WTC11 (cell line): ENCODE data around the gene TAF3. TPM values are rescaled to one million over a fixed set of nuclear protein-coding genes. Genes with fewer than 3 reads are reported as not detected.

ENCODE experiments used
- ATAC-seq: fragments of 200-7000 bp; cut with Tn5 transposase; 2 replicates; pipeline ENCODE4 v1.10.0; 2021; ENCODE audit warnings: mild to moderate bottlenecking, moderate library complexity
- CTCF ChIA-PET: fragments of 300-600 bp; sonication (Branson Sonifier 250); formaldehyde crosslinking; loops from one replicate; lab custom pipeline; 2021; ENCODE audit warnings: antibody characterized with exemption; lab: Charles Lee
- POLR2A ChIA-PET: fragments of 350-600 bp; sonication (Branson Sonifier 250); formaldehyde crosslinking; loops from one replicate; lab custom pipeline; 2021; ENCODE audit warnings: antibody characterized with exemption; lab: Charles Lee
- DNase-seq: peaks from one replicate; pipeline ENCODE4 v3.0.0; 2021; ENCODE audit warnings: low spot score
- H3K27ac Mint-ChIP-seq: 2 replicates; pipeline ENCODE4 v1.8.0; 2021; ENCODE audit warnings: mixed read lengths
- H3K27me3 Mint-ChIP-seq: 2 replicates; pipeline ENCODE4 v1.8.0; 2021; ENCODE audit warnings: low read depth, mild to moderate bottlenecking, moderate library complexity, mixed read lengths
- H3K36me3 Mint-ChIP-seq: 2 replicates; pipeline ENCODE4 v1.8.0; 2021; ENCODE audit warnings: mixed read lengths
- H3K4me1 Mint-ChIP-seq: 2 replicates; pipeline ENCODE4 v1.8.0; 2022; ENCODE audit warnings: mixed read lengths
- H3K4me3 Mint-ChIP-seq: 2 replicates; pipeline ENCODE4 v1.8.0; 2021; ENCODE audit warnings: mild to moderate bottlenecking, moderate library complexity, mixed read lengths
- H3K9me3 Mint-ChIP-seq: 2 replicates; pipeline ENCODE4 v1.8.0; 2021; ENCODE audit warnings: mixed read lengths
- AFF4 ChIP-seq: sonication (generic); formaldehyde crosslinking; IDR thresholded peaks from 2 replicates; pipeline ENCODE4 v1.8.1; 2023; ENCODE audit warnings: mild to moderate bottlenecking, missing genetic modification reagents, borderline replicate concordance
- ARID4B ChIP-seq: sonication (generic); formaldehyde crosslinking; IDR thresholded peaks from 2 replicates; pipeline ENCODE4 v1.8.0; 2023; ENCODE audit warnings: missing genetic modification reagents, mild to moderate bottlenecking, borderline replicate concordance
- ATF1 ChIP-seq: sonication (generic); formaldehyde crosslinking; IDR thresholded peaks from 2 replicates; pipeline ENCODE4 v1.8.1; 2023; ENCODE audit warnings: mild to moderate bottlenecking, moderate library complexity, missing genetic modification reagents
- FOXJ3 ChIP-seq: sonication (generic); formaldehyde crosslinking; IDR thresholded peaks from 2 replicates; pipeline ENCODE4 v1.9.0; 2021; ENCODE audit warnings: missing genetic modification reagents, mild to moderate bottlenecking, borderline replicate concordance
- FOXK1 ChIP-seq: sonication (generic); formaldehyde crosslinking; IDR thresholded peaks from 2 replicates; pipeline ENCODE4 v1.8.0; 2022; ENCODE audit warnings: mild to moderate bottlenecking, moderate library complexity, missing genetic modification reagents
- GABPB1 ChIP-seq: sonication (generic); formaldehyde crosslinking; IDR thresholded peaks from 2 replicates; pipeline ENCODE4 v1.8.1; 2023; ENCODE audit warnings: mild to moderate bottlenecking, missing genetic modification reagents
- GRHL2 ChIP-seq: fragments of 250-450 bp; sonication (Bioruptor Pico); IDR thresholded peaks from 2 replicates; pipeline ENCODE4 v1.8.0; 2022; ENCODE audit warnings: mild to moderate bottlenecking, moderate library complexity; ENCODE audit not compliant: insufficient replicate concordance, severe bottlenecking
- GTF2I ChIP-seq: fragments of 250-450 bp; sonication (Bioruptor Pico); conservative IDR thresholded peaks from 2 replicates; pipeline ENCODE4 v1.4.0; 2021; ENCODE audit warnings: mild to moderate bottlenecking
- IRF1 ChIP-seq: sonication (generic); formaldehyde crosslinking; IDR thresholded peaks from 2 replicates; pipeline ENCODE4 v1.8.0; 2023; ENCODE audit warnings: missing genetic modification reagents
- IRF2 ChIP-seq: sonication (generic); formaldehyde crosslinking; IDR thresholded peaks from 2 replicates; pipeline ENCODE4 v1.8.0; 2022; ENCODE audit warnings: low read depth, missing genetic modification reagents, borderline replicate concordance
- JAZF1 ChIP-seq: fragments of 250-450 bp; sonication (Bioruptor Pico); IDR thresholded peaks from 2 replicates; pipeline ENCODE4 v1.9.0; 2021; ENCODE audit warnings: moderate library complexity, mild to moderate bottlenecking, inconsistent platforms
- NFE2L1 ChIP-seq: sonication (generic); formaldehyde crosslinking; IDR thresholded peaks from 2 replicates; pipeline ENCODE4 v1.8.1; 2023; ENCODE audit warnings: missing genetic modification reagents
- NR1H2 ChIP-seq: sonication (generic); formaldehyde crosslinking; IDR thresholded peaks from 2 replicates; pipeline ENCODE4 v1.9.0; 2021; ENCODE audit warnings: mild to moderate bottlenecking, moderate library complexity, missing genetic modification reagents
- OVOL2 ChIP-seq: fragments of 250-450 bp; sonication (Bioruptor Pico); IDR thresholded peaks from 2 replicates; pipeline ENCODE4 v1.9.0; 2021; ENCODE audit warnings: mild to moderate bottlenecking, borderline replicate concordance
- RELA ChIP-seq: sonication (generic); formaldehyde crosslinking; IDR thresholded peaks from 2 replicates; pipeline ENCODE4 v1.8.1; 2022; ENCODE audit warnings: missing genetic modification reagents, mild to moderate bottlenecking, borderline replicate concordance
- SOX15 ChIP-seq: fragments of 250-450 bp; sonication (Bioruptor Pico); IDR thresholded peaks from 2 replicates; pipeline ENCODE4 v1.9.0; 2021; ENCODE audit warnings: mild to moderate bottlenecking
- TEAD1 ChIP-seq: sonication (generic); formaldehyde crosslinking; IDR thresholded peaks from 2 replicates; pipeline ENCODE4 v1.8.0; 2022; ENCODE audit warnings: mild to moderate bottlenecking, missing genetic modification reagents
- TP53 ChIP-seq: sonication (generic); formaldehyde crosslinking; IDR thresholded peaks from 2 replicates; pipeline ENCODE4 v1.8.1; 2023; ENCODE audit warnings: mild to moderate bottlenecking, missing genetic modification reagents
- USF2 ChIP-seq: sonication (generic); formaldehyde crosslinking; IDR thresholded peaks from 2 replicates; pipeline ENCODE4 v1.8.1; 2023; ENCODE audit warnings: mild to moderate bottlenecking, missing genetic modification reagents, moderate library complexity
- ZNF263 ChIP-seq: sonication (generic); formaldehyde crosslinking; IDR thresholded peaks from 2 replicates; pipeline ENCODE4 v1.8.1; 2022; ENCODE audit warnings: low read depth, mild to moderate bottlenecking, moderate library complexity, missing genetic modification reagents
- ZNF396 ChIP-seq: fragments of 250-450 bp; sonication (Bioruptor Pico); IDR thresholded peaks from 2 replicates; pipeline ENCODE4 v1.8.0; 2021; ENCODE audit warnings: mild to moderate bottlenecking, moderate library complexity, borderline replicate concordance
- ZNF532 ChIP-seq: fragments of 250-450 bp; sonication (Bioruptor Pico); IDR thresholded peaks from 2 replicates; pipeline ENCODE4 v1.9.0; 2021; ENCODE audit warnings: mild to moderate bottlenecking, borderline replicate concordance
- ZSCAN18 ChIP-seq: fragments of 250-450 bp; sonication (Bioruptor Pico); IDR thresholded peaks from 2 replicates; pipeline ENCODE4 v2.1.2; 2022; ENCODE audit warnings: mild to moderate bottlenecking, moderate library complexity
- total RNA-seq: library from RNA; stranded (reverse); gene quantifications from 3 replicates; pipeline ENCODE4 v1.2.3, GENCODE V29; 2021

Gene TAF3
- total RNA-seq, 1 experiment from 2014 or later, result 8.9 TPM

- TF ChIP-seq AFF4 (CRISPR knock-in tag) (no peak), IRF2 (CRISPR knock-in tag) (no peak), NFE2L1 (no peak), USF2 (CRISPR knock-in tag) (no peak), GTF2I (CRISPR knock-in tag) (no peak), SOX15 (CRISPR knock-in tag) (no peak), FOXJ3 (CRISPR knock-in tag) (no peak), ZSCAN18 (CRISPR knock-in tag) (no peak), GRHL2 (no peak), ZNF263 (no peak), ZNF396 (CRISPR knock-in tag) (no peak), FOXK1 (no peak), TEAD1 (no peak), RELA (CRISPR knock-in tag) (no peak), OVOL2 (CRISPR knock-in tag) (no peak)
- TF ChIP-seq, all 79 proteins: peak for 0
Observed at GRCh38 chr10:8017277-8017676, 199.0 kb downstream of the TAF3 start (continued).

- ChIA-PET CTCF (no interaction called here), POLR2A (interaction anchor here (0.6 kb wide), 1 partner anchor 29 kb away, joined by 3 read pairs; no protein-coding TSS in a partner anchor)
- Mint-ChIP-seq H3K27ac (no peak overlapping the region), H3K36me3 (no peaks in the 10 kb centered on the region), H3K9me3 (no peaks in the 10 kb centered on the region), H3K27me3 (no peaks in the 10 kb centered on the region), H3K4me1 (peaks cover 4% of the 10 kb centered on the region; the same call in 1 of the 2 replicates), H3K4me3 (no peak overlapping the region)
- ATAC-seq, result no peak
- DNase-seq, result no peak
- TF ChIP-seq SOX15 (CRISPR knock-in tag) (no peak), OVOL2 (CRISPR knock-in tag) (no peak), GABPB1 (CRISPR knock-in tag) (no peak), TP53 (CRISPR knock-in tag) (no peak), IRF1 (CRISPR knock-in tag) (no peak), NR1H2 (CRISPR knock-in tag) (no peak), ZNF532 (no peak), ATF1 (CRISPR knock-in tag) (no peak), ARID4B (no peak), GRHL2 (no peak), JAZF1 (CRISPR knock-in tag) (no peak)
Observed at GRCh38 chr10:8023321-8023720, 205.0 kb downstream of the TAF3 start.
